ENCODE results near the gene CD7.

CD7 gene

DNA sequence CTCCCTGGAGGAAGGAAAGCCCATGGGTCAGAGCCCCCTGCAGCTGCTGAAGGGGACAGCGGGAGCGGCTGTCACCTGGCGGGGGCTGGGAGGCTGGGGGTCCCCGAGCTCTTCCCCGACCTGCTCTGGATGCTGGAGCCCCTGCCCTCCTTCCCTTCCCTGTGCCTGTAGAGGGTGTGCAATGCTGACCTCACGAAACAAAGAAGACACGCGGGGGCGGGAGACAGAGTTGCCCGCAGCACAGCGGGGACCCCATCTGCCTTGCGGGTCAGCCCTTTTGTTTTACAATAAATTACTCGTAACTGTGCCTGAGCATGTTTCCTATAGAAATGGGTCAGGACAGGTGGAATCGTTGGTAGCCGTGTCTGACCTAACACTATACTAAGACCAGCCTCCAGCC lies 9.9 kb upstream of the CD7 start:
- no peak overlapping the region for H3K4me3 ChIP-seq (ENCODE audit: low read length)
- no peak for TF ChIP-seq ZNF274 (IDR thresholded peaks at IDR 0.05; ENCODE audit: low read depth, low read length)

DNA sequence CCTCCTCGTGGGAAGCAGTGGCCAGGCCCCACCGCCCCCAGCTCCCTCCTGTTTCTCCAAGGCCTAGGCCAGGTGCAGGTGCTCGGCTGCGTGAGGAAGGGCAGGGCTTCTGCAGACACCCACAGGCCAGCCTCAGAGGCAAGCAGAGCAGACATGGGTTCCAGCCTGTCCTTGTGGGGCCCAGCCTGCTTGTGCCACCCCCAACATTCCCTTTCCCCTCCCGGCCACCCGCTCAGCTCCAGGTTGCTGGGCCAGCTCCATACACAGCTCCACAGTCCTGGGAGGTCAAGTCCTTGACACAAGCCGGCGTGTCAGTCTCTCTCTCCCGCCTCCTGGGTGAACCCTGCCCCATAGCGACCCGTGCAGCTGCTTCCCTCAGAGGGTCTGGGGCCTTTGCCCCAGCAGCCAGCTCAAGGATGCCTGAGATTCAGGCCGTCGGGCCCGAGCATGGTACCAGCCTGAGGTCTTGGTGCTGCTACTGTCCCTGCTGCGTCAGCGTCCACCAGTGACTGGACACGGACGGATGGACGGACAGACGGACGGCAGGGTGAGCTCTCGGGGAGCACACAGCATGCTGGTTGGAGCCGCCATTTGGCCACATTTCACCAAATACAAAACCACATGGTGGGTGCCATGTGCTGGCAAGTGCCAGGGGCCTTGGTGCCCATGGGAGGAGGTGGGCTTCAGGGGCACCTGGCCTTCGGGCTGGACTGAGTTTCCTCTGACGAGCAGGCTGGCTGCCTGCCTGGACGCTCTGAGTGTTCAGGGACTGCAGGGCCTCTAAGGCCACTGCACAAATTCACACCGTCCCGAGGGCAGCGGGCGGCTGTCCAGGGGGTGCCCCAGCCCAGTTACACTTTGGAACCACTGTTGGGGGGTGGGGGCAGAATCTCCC lies 8.1 kb upstream of the CD7 start:
- no peak overlapping the region for H3K4me3 ChIP-seq (ENCODE audit: low read length)
- TF ChIP-seq ZNF274 (IDR thresholded peaks at IDR 0.05; ENCODE audit: low read depth, low read length) = no peak

DNA sequence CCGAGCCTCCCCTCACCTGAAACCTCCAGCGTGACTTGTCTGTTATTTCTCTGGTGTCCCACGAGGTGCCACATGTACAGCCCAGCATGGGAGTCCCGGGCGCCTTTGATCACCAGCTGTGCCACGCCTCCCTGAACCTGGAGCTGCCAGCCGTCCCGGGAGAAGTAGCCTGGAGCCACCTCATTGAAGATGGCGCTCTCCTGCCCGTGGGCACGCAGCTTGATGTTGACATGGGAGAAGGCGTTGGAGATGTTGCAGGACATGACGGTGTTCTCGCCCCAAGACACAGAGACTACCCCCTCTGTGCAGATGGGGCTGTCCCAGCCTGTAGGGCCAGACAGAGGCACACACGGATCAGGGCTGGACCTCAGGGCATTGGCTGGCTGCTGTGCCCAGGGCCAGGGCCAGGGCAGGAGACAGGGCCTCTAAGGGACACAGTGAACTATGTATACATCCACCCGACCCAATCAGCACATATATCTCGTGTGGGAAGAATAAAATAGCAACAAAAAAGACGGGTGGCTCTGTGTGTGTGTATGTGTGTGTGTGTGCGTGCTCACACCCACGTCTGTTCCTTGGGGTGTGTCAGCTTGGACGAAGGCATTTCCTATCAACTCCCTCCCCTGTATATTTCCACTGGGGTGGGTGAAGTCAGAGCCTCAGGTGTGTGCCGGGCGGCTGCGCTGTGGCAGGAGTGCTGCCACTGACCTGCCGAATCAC lies 7.3 kb upstream of the CD7 start:
- no peak for TF ChIP-seq ZNF274 (IDR thresholded peaks at IDR 0.05; ENCODE audit: low read depth, low read length)
- H3K4me3 ChIP-seq (ENCODE audit: low read length) = no peak overlapping the region

DNA sequence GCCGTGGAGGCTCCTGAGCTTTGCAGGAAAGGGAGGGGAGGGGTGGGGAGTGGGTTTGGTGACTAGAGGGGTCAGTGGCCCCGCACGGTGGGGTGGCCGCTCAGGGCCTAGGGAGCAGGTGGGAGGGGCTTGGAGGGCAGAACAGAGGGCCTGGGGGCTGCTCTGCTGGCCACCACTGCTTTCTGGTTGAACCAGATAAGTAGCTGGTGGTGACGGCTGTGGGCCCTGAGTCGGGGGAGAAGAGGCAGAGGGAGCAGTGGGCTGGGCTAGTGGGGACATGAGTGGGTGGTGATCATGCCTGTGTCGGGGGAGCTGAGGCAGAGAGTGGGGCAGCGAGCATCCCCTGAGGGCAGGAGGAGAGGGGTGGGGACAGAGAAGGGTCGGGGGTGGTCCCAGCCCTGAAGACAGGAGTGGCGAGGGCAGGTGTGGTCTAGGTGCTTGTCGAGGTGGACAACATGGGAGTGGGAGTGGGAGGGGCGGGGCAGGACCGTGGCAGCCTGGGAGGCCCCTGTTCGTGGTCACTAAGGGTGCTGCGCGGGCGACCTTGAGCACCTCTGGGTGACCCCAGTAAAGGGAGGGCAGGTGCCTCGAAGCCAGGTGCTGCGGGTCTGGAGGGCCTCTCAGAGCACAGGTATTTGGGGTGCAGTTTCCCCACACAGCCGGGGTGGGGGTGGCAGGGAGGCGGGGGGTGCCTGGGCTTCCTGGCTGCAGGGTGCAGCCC lies 6.3 kb upstream of the CD7 start:
- no peak for TF ChIP-seq ZNF274 (IDR thresholded peaks at IDR 0.05; ENCODE audit: low read depth, low read length)
- no peak overlapping the region for H3K4me3 ChIP-seq (ENCODE audit: low read length)

DNA sequence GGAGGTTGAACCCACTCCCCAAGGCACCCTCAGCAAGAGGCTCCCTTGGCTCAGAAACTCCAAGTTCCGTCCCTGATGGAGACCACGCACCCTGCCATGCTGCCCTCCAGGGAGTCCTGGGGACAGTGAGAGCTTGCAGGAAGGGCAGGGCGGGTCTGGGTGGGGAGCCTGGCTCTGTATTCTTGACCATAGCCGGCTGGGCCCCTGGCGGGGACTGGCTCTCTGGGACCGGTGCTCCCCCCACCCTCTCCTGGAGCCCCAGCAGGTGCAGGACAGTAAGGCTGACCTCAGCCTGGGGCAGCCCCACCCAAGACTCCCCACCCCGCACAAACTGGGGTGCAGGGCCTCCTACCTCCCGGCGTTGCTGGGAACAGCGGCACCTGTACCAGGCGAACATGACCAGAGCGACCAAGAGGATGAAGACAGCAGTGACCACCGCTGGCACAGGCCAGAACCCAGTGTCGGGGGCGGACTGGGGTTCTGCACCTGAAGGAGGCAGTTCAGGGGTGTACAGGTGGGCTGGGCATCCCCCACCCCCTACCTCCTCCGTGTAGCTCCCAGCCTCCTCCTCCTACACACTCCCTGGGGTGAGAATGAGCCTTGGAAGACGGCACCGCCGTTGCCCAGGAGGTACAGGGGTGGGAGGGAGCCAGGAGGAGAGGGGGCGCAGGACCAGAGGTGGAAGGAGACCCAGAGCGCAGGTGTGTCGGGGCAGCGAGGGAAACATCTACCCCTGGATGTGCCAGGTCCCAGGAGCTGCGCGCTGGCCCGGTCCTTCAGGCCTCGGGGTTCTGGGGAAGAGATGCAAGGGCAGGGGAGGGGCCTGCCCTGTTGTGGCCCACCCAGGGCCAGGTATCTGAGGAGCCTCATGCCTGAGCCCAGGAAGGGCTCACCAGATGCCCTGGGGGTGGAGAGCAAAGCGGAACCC lies 5.4 kb upstream of the CD7 start:
- no peak overlapping the region for H3K4me3 ChIP-seq (ENCODE audit: low read length)
- no peak for TF ChIP-seq ZNF274 (IDR thresholded peaks at IDR 0.05; ENCODE audit: low read depth, low read length)

DNA sequence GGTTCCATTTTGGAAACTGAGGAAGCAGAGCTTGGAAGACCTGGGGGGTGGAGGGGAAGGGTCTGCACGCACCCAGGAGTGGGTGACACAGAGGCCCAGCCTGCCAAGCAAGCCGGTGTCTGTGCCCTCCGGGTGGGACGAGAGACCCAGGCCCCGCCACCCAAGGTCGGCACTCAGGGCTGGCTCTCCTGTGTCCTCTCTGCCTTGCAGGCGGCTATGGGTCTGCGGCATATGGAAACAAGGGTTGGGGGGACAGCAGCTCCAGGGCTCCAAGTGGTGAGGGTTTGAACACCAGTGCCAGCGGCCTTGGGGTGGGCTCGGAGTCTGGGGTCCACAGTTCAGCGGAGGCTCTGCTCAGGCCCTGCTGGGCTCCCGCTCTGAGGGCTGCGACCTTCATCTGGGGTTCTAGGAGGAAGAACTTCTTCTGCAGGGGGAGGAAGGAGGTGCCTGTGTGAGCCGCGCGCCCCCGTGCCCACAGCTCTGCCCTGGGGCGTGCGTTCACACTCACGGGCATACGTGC lies 4.6 kb upstream of the CD7 start:
- H3K4me3 ChIP-seq (ENCODE audit: low read length) = no peak overlapping the region
- no peak for TF ChIP-seq ZNF274 (IDR thresholded peaks at IDR 0.05; ENCODE audit: low read depth, low read length)

DNA sequence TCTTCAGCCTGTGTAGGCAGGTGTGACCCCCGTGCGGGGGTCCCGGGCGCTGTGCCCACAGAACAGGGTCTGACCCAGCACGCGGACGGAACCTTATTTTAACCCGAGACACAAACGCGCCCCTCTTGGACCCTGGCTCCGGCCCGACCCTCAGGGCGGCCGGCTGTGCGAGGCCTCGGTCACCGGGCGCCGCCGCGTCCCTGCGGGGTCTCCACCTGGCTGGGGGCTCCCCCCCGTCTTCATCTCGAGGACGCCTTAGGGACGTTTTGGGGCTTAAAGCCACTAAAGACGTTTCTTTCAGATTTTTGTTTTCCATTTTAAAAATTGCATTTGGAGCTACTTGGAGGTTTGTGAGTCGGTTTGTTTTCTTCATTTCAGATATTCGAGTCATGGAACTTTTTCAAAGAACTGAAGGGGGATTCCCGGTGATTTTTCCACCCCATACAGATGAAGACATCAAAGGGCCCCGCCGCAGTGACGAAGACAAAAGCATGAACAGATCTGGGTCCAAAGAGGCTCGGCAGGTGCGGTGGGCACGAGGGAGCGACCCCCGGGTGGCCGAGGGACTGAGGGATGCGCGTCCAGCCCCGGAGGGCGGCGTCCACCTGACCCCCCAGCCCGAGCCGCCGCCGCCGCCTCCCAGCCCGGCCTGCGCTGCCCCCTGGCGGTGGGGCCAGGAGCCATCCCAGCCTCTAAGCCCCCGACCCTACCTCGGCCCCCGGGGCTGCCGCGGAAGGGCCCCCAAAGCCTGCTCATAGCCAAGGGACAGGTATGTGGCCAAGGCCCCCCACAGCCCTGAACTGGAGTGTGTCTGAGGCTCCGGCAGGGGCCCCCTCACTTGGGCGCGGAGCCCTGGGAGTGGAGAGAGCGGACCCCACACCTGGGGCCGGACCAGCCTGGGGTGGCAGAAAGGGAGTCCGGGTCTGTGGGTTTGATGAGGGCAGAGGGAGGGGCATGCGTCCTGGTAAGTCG lies 3.8 kb upstream of the CD7 start:
- H3K4me3 ChIP-seq (ENCODE audit: low read length) = no peak overlapping the region; the same call in 1 of the 2 replicates
- TF ChIP-seq ZNF274 (IDR thresholded peaks at IDR 0.05; ENCODE audit: low read depth, low read length) = no peak

DNA sequence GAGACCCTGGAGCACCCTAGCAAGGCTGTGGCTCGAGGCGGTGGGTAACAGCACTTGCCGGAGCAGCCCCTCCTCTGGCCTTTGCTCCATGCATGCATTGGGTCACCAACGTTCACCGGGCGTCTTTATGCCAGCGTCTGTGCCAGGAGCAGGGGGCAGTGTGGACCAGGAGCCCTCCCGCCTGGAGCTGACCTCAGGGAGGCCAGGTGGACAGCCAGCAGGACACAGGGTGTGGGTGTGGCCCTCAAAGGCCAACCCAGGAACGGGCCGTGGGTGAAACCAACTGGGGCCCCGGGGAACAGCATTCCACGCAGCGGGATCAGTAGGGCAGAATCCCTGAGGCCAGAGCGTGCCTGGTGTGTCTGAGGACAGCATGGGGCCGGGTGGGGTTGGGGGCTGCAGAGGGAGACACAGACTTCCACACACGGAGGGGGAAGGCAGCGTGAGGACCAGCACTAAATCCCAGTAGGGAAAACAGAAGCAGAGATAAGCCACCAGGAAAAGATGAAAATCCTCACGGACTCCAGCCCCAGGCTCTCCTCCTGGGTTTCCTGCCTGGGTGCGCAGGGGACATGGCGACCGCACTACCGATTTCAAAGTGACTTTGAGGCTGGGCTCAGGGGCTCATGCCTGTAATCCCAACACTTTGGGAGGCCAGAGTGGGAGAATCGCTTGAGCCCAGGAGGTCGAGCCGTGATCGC lies 2.9 kb upstream of the CD7 start:
- TF ChIP-seq ZNF274 (IDR thresholded peaks at IDR 0.05; ENCODE audit: low read depth, low read length) = no peak
- H3K4me3 ChIP-seq (ENCODE audit: low read length) = no peak overlapping the region

DNA sequence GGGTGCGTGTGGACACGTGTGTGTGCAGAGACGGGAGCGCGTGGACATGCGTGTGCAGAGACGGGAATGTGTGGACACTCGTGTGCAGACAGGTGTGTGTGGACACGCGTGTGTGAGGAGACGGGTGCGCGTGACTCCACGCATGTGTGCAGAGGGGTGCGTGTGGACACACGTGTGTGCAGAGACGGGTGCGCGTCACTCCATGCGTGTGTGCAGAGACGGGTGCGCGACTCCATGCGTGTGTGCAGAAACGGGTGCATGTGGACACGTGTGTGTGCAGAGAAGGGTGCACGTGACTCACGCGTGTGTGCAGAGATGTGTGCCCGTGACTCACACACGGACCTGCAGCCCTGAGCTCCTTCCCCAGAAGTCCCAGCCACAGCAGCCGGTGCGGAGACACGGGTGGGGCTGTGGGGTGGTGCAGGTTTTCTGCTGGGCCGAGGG lies 2.2 kb upstream of the CD7 start:
- TF ChIP-seq ZNF274 (IDR thresholded peaks at IDR 0.05; ENCODE audit: low read depth, low read length) = no peak
- H3K4me3 ChIP-seq (ENCODE audit: low read length) = no peak overlapping the region

DNA sequence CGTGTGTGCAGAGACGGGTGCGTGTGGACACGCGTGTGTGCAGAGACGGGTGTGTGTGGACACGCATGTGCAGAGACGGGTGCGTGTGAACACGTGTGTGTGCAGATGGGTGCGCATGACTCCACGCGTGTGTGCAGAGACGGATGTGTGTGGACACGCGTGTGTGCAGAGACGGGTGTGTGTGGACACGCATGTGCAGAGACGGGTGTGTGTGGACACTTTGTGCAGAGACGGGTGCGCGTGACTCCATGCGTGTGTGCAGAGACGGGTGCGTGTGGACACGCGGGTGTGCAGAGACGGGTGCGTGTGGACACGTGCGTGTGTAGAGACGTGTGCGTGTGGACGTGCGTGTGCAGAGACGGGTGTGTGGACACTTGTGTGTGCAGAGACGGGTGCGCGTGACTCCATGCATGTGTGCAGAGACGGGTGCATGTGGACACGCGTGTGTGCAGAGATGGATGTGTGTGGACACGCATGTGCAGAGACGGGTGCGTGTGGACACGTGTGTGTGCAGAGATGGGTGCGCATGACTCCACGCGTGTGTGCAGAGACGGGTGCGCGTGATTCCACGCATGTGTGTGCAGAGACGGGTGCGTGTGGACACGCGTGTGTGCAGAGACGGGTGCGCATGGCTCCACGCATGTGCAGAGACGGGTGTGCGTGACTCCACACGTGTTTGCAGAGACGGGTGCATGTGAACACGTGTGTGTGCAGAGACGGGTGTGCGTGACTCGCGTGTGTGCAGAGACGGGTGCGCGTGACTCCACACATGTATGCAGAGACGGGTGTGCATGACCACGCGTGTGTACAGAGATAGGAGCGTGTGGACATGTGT lies 1.6 kb upstream of the CD7 start:
- H3K4me3 ChIP-seq (ENCODE audit: low read length) = no peak overlapping the region
- no peak for TF ChIP-seq ZNF274 (IDR thresholded peaks at IDR 0.05; ENCODE audit: low read depth, low read length)

DNA sequence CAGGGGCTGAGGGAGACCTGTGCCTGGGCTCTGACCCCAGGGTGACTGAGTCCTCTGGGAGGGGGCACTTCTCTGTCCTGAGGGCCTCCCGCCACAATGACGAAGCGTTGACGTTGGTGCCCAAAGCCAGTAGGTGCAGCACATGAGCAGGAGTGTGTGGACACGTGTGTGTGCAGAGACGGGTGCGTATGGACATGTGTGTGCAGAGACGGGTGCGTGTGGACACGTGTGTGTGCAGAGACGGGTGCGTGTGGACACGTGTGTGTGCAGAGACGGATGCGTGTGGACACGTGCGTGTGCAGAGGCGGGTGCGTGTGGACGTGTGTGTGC lies 726 bp upstream of the CD7 start:
- TF ChIP-seq ZNF274 (IDR thresholded peaks at IDR 0.05; ENCODE audit: low read depth, low read length) = no peak
- no peak overlapping the region for H3K4me3 ChIP-seq (ENCODE audit: low read length)

Data from GM08714 (cell line).